Activated CD8-positive, alpha-beta memory T cell treated with anti-CD3 and anti-CD28 coated beads for 24 hours (primary cell): ENCODE data around the gene CCDC178.
"Not testable (repeated sequence)": the region's sequence is repeated elsewhere in the genome, so short reads cannot be mapped to it uniquely, and the experiment has no call there.

Experiments used
- DNase-seq: peaks from one replicate; pipeline ENCODE4 v3.0.0-alpha.2; 2020

CCDC178 gene, protein sequence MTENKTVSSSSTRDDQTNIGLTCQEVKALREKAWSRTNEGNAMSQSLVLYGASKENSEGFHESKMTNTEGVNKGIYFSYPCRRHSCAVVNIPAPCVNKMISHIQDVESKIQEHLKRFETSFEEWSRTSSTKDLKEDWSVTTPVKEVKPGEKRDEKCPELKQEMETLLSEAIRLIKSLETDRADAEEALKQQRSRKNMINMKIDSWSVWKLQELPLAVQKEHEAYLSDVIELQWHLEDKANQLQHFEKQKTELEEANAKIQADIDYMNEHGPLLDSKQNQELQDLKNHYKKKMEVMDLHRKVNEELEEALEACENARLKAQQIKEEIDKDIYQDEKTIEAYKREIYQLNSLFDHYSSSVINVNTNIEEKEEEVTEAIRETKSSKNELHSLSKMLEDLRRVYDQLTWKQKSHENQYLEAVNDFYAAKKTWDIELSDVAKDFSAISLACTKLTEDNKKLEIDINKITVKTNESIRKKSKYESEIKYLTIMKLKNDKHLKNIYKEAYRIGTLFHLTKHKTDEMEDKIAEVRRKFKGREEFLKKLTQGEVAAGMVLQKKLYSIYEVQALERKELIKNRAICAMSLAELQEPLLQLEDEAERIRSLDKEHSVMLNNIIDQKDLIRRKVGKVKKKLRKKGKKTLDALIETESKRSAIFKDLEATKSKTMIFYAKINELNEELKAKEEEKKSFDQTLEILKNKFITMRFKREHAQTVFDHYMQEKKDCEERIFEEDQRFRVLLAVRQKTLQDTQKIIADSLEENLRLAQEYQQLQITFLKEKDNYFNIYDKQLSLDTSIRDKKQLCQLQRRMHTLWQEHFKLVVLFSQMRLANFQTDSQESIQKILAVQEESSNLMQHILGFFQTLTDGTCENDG

GRCh38 chr18:33440060-33441043 is at the start of gene CCDC178:
CCDC178 (minus strand) TSS chr18:33440721; CDS start chr18:33412088, 28,633 bp downstream.
- no peak for DNase-seq

DNA sequence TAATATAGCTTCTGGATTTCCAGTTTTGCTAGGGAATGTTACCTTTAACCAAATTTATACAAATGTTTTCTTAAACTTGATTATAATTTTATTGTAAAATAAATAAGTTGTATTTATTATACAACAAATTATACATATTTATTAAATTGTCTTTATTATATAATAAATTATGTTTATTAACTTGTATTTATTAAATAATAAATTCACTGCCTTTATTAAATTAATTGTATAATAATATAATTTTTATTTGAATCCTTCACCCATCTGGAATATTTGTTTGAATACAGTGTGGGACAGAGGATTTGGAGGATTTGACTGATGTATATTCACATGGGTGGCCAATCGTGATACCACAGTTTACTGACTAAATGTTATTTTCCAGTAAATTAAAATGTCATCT is 43.4 kb upstream of the CCDC178 start:
- no peak for DNase-seq

DNA sequence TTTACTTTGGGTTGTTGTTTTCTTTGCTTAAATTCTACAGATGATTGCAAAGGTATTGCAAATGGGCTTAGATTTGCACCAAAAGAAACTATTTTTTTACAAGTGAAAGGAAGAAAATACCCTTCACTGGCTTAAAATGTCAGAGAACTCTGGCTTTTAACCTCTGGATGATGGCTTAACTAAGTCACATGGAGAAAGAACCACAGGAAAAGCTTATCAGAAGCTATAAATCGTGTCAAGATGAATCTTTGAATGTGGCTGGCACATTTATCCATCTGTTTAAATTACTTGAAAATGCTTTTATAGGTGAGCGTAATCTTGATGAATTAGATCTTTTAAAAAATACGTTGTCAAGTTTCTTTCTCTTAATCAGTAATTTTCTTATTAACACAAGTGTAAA is 32.0 kb upstream of the CCDC178 start:
- DNase-seq = no peak

DNA sequence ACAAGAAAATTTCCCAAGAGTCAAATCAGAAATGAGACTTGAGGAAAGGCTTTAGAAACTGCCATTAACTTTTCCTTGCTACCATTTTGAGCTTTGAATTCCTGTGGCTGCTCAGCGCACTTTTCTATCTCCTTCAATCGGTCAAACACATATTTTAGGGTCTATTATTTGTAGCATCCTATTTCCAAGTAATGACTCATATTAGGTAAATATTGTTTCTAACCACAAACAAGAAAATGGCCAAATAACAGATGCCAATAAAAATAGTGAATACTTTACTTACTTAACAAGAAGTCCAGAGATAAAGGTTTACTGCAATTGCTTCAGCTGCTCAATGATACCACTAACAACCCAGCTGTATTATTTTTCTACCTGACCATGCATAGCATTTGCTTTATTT is 29.7 kb upstream of the CCDC178 start:
- DNase-seq = no peak

- DNase-seq = no peak
These were observed 29.2 kb upstream of the CCDC178 start for GRCh38 chr18:33469699-33470098.

DNA sequence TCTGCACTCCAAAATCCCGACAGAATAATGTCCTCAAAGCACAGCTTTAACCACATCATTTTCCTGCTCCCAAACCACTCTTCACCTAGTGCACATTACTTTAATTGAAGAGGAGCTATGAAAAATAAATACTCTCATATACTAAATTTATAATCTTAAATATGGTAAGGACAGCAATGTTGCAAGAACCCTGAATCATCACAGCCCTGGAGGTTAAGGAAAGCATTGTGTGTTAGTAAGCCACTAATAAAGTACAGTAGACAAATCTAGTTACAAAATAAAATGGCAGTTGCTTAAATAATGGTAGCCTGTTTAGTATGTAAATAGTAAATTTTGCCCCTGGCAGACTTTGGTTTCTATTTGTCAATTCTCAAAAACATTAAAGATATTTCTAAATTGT is 27.0 kb upstream of the CCDC178 start:
- DNase-seq = no peak

DNA sequence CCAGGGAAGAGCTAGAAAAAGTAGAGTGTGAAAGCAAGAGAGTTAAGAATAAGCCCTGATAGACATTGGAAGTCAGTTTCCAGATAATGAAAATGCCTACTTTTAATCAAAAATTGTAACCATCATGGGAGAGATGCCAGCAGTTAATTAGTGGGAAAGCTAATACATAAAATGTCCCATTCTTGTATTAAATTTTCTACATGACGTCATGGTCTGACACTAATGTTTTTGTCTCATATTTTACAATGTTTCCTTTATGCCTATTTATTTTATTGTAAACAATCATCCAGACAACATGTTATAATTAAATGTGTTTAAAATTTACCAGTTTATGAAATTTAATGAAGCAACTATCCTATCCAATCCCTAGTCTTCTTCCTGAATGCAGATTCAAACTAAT is 26.3 kb upstream of the CCDC178 start:
- DNase-seq = no peak

DNA sequence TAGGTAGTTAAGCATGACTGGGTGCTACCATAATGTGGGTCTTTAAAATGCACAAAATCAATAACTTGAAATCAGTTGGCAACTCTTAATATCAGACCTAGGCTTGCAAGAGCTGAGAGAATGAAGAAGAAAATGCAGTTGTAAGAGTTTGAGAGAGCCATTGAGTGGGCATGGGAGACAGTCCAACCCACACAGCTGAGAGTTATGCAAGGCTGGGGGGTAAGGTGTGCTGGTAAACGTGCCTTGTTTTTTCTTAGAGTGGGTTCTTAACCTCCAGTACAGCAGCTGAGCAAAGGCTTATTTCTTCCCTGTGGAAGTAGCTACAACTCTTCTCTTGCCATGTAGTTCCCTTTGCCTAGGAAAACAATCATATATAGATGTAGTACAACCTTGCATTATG is 20.2 kb upstream of the CCDC178 start:
- no peak for DNase-seq

DNA sequence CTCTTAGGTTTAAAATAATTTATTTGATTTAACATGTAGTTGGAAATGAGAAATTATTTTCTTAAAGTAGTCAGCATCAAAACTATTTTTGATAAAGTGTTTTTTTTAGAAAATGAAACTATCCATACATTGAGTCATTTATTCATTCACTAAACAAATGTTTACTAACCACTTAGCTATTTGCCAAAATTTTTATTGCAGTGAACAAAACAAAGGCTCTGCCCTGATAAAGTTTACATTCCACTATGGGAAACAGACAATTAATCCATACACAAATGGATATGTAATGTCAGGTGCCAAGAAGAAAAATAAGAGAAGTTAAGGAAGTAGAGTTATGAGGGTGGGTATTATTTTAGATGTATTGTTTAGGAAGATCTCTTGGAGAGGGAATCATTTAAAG is 19.1 kb upstream of the CCDC178 start:
- no peak for DNase-seq

- DNase-seq = no peak
These were observed 6.1 kb upstream of the CCDC178 start for GRCh38 chr18:33446604-33447003.

DNA sequence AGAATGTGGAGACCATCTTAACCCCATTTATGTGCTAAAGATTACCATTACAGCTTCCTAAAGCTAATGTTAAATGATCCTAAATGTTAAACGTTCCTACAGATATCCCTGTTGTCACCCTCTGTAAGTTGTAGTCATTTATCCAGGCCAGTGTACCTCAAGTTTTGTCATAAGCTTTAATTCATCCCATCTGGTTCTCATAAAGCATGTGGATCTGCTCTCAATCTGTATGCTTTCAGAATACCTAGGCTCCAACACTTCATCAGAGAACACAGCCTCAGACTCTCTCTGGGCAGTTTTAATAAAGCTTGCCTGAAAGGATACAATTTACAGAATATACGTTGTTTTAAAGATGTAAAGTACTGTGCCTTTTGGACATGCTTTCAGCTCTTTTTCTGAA is 4.2 kb upstream of the CCDC178 start:
- no peak for DNase-seq

DNA sequence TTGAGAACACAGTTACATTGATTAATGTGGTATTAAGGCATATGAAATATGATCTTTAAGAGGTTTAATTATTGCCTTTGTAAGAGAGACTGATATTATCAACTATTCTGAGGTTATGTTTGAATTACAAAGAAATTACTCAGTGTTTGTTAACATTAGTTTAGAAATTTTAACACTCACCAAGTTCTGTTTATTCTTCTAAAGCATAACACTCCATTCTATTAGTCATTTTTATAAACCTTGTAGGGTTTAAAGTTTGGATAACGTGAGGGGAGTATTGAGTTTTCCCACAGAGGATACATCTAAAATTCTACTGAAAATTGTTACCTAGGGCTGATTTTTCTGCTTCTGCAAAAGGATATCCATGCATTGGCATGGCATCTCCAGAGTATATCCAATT is 7.7 kb downstream of the CCDC178 start:
- DNase-seq = no peak

DNA sequence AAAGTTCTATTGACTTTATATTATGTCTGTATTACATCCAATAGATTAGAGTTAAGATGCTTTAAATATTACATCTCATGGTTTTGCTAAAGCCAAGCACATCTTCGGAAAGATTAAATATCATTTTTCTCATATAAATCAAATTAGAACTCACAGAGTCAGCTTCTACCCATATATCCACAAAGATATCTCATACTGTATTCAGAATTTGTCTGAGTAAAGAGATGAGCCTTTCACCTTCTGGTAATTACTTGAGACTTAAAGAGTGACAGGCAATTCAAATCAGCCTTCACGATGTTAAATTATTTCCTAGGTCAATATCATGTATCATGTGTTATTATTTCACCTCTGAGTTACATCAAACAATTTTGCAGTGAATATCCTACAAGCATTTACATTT is 13.0 kb downstream of the CCDC178 start:
- DNase-seq = no peak

GRCh38 chr18:33424266-33424946 is 16.1 kb downstream of the CCDC178 start:
- DNase-seq = no peak

DNA sequence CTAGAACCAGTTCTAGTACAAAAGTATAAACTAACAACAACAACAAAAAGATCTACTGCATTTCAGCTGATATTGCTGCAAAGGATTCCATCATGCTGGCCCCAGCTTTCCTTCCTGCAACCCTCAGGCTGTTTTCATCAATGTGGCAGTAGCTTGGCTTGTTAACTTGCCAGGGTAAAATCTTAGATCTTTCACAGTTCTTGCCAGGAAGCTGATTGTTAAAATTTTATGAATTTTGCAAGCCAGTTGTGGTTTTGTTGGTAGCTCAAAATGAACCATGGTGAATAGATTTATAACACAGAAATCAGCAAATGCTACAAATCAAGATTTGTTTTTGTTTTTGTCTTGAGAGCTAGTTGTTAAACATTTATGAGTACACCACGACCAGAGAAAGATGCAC is 19.3 kb downstream of the CCDC178 start:
- no peak for DNase-seq

- DNase-seq = no peak
These were observed 36.2 kb downstream of the CCDC178 start for GRCh38 chr18:33404244-33404873.

GRCh38 chr18:33398939-33399338 is 41.6 kb downstream of the CCDC178 start:
- DNase-seq = not testable (repeated sequence)

DNA sequence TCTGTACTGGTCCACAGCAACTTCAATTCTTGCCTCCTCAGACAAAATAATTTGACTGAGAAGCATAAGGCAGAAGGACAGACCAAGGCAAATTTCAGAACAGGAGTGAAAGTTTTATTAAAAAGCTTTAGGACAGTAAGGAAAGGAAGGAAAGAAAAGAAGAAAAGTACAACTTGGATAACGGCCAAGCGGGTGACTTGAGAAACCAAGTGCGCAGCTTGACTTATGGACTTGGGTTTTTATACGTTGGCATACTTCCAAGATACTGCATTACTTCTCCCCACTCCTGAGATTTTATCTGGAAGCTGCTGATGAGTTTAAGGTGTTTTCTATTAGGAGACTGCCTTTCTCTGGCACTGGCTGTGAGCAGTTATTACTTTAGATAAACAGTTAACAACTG is 64.7 kb downstream of the CCDC178 start:
- no peak for DNase-seq

- DNase-seq = no peak
These were observed 68.1 kb downstream of the CCDC178 start for GRCh38 chr18:33372442-33372841.

- no peak for DNase-seq
These were observed 70.6 kb downstream of the CCDC178 start for GRCh38 chr18:33369711-33370449.

DNA sequence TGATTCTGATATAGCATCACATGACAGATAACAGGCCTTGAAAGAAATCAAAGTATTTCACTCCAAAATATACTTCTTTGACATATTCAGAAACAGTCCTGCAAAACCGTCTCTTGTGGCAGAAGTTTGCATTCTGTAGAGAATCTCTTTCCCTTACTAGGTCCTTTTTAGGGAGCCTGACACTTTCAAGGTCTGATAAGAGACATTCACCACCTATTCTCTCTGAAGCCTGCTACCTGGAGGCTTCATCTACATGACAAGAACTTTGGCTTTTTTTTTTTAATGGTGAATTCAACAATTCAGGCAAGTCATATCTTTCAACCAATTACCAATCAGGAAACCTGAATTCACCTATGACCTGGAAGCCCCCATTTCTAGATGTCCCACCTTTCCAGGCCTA is 83.8 kb downstream of the CCDC178 start:
- no peak for DNase-seq
